GM19438 (cell line): ENCODE measurements around the gene SLC35B2.
"Not testable (repeated sequence)": the region's sequence is repeated elsewhere in the genome, so short reads cannot be mapped to it uniquely, and the experiment has no call there.

Experiments
- ATAC-seq: cut with Tn5 transposase; IDR thresholded peaks from one replicate; pipeline ENCODE4 v1.9.1; 2021; ENCODE audit warnings: low read depth; ENCODE audit not compliant: unreplicated experiment

SLC35B2 gene

GRCh38 chr6:44237021-44237812 lies 20.1 kb downstream of the SLC35B2 start:
- peak; percentile 61 for ATAC-seq

- no peak for ATAC-seq
These were observed 21.3 kb downstream of the SLC35B2 start for GRCh38 chr6:44235891-44236516.

GRCh38 chr6:44235269-44235668 lies 22.1 kb downstream of the SLC35B2 start:
- ATAC-seq, result no peak

GRCh38 chr6:44234101-44235025 lies 23.0 kb downstream of the SLC35B2 start:
- no peak for ATAC-seq

GRCh38 chr6:44233567-44234100 lies 23.7 kb downstream of the SLC35B2 start:
- no peak for ATAC-seq

DNA sequence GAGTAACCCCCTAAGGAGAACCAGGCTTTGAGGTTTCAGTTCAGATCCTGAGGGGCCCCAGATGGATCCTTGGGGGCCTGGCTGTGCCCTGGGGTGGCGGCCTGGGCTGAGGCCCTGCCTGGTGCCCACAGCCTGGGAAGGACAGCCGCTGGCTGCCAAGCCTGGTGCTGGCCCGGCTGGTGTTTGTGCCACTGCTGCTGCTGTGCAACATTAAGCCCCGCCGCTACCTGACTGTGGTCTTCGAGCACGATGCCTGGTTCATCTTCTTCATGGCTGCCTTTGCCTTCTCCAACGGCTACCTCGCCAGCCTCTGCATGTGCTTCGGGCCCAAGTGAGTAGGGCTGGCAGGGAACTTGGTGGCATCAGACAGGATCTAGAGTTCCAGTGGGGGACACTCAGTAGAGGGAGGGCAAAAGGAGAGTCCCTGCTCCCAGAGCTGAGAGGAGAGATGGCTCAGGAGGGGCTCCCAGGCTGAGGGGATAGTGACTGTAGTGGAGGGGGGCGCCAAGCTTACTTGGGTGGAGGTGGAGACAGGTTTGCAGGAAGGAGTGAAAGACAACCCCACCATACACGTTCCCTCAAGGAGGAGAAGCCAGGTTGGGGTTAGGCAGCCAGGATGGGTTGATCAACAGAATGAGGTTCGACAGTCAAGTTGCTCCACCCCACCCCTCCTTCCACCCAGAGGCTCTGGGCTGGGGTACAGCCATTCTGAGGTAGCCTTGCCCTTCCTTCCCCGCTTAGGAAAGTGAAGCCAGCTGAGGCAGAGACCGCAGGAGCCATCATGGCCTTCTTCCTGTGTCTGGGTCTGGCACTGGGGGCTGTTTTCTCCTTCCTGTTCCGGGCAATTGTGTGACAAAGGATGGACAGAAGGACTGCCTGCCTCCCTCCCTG lies 24.4 kb downstream of the SLC35B2 start:
- ATAC-seq, result no peak

DNA sequence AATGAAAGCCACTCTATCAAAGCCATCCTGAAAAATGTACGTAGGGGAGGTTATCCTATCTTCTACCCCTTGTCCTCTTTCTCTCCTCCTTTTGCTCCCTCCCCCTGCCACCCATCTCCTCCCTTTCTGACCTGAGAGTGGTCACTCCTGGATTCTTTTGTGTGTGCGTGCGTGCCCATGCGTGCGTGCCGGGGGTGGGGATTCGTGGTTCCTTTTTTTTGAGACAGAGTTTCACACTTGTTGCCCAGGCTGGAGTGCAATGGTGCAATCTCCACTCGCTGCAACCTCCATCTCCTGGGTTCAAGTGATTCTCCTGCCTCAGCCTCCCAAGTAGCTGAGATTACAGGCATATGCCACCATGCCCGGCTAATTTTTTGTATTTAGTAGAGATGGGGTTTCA lies 25.9 kb downstream of the SLC35B2 start:
- not testable (repeated sequence) for ATAC-seq

GRCh38 chr6:44230034-44230675 lies 27.2 kb downstream of the SLC35B2 start:
- no peak for ATAC-seq

GRCh38 chr6:44229376-44230033 lies 27.8 kb downstream of the SLC35B2 start:
- ATAC-seq, result no peak

GRCh38 chr6:44228836-44229235 lies 28.5 kb downstream of the SLC35B2 start:
- ATAC-seq, result no peak

DNA sequence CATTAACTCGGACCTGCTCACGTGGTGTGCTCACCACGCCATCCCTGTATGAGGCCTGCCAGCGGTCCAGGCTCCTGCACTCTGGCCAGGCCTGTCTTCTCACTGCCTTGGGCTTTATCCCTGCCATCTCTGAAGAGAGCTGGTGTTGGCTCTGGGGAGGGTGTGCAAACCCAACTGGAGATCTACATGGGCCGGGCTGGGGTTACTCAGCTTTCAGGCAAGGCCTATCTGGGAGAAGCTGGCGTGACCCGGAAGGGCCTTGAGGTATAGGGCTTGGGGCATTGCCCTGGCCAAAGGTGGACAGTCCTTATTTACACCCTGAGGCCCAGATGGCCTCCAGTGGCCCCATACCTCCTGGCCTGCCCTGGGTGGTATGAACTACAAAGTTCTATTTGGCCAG lies 28.9 kb downstream of the SLC35B2 start:
- ATAC-seq, result no peak

GRCh38 chr6:44228031-44228430 lies 29.3 kb downstream of the SLC35B2 start:
- no peak for ATAC-seq

DNA sequence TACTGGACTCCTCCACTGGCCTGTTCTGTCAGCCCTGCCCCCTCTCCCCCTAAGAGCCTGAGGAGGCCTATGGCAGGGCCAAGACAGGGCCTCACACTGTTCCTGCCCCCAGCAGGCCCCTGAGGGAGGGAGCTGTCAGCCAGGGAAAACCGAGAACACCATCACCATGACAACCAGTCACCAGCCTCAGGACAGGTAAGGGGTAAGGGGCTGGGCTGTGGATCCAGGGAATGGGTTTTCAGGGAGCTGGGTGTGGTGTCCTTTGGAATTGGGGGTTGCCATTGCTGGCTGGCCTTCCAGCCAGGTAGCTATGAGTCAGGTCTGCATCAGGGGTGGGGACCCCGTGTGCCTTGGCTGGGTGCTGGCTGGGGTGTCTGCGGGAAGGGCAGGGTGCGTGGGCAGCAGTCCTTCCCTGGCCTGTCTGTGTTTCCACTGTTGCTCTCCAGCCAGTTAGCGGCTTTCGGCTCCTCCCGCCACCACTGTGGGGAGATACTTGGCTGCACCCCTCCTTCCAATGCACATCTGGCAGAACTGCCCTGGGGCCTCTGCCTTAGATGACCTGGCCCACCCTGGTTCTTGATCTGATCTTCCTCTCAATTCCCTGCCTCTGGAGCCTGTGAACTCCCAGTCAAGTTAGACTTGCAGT lies 30.1 kb downstream of the SLC35B2 start:
- ATAC-seq, result no peak

- no peak for ATAC-seq
These were observed 30.8 kb downstream of the SLC35B2 start for GRCh38 chr6:44226368-44227147.

DNA sequence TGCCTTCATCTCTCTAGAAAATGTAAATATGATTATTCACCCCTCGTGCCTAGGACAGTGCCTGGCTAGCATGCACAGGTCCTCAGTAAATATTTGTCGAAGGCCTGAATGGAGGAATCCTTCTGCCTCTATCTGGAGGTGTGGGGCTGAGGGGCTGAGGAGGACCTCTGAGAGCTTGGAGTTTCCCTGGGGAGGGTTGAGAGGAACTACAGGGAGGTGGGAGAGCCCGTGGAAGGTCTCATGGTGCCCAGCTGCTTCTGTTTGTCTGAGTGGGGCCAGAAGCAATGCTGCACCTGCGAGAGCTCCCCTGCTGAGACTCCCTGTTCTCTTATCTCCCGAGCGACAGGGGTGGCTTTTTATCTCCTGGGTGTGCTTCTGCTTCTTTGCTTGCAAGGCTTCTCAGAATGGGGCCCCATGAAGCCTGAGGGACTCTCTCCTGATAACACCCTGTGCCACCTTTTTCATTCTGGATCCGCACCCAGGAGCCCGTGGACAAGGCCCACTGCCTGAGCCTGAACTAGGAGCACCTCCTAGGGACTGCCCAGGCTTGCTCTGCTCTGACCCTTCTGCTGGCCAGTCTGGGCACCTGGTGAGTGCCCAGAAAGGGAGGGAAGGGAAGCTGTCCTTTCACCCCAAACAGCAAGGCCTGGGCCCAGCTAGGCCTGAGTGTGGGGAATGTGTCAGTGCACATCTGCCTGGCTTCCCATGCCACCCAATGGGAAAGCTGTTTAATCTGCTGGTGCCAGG lies 31.6 kb downstream of the SLC35B2 start:
- ATAC-seq, result no peak

- ATAC-seq, result no peak
These were observed 32.4 kb downstream of the SLC35B2 start for GRCh38 chr6:44224965-44225305.
